ENCODE measurements around the gene MKLN1. TPM values are rescaled to one million over a fixed set of nuclear protein-coding genes. Genes with fewer than 3 reads are reported as not detected.

Gene MKLN1
- total and polyA plus RNA-seq, 5 donors from 2014 or later, result 24.5 to 58.9 (median 34.8) TPM

- no peaks in the 10 kb centered on the region for H3K4me1 ChIP-seq (ENCODE audit: control insufficient read depth, insufficient read depth, low read length, poor library complexity, severe bottlenecking)
- peaks cover 27% of the 10 kb centered on the region for H3K36me3 Mint-ChIP-seq
- H3K27me3 Mint-ChIP-seq, result no peaks in the 10 kb centered on the region
- no peaks in the 10 kb centered on the region for H3K27me3 ChIP-seq (ENCODE audit: control insufficient read depth, insufficient read depth, low read length)
- no peak for ATAC-seq (ENCODE audit: low read depth in 2 of 2)
- peak overlapping the region in 1 of 4 donors; percentile 32 for H3K4me3 Mint-ChIP-seq
- peaks cover 0 to 19% (median 5%) of the 10 kb centered on the region in 7 donors for H3K9me3 Mint-ChIP-seq
- H3K27ac ChIP-seq (ENCODE audit: insufficient read depth, low read length, poor library complexity, severe bottlenecking), result no peak overlapping the region
- peaks cover 5% of the 10 kb centered on the region for H3K36me3 ChIP-seq (ENCODE audit: control insufficient read depth, insufficient read depth, low read length)
- no peak overlapping the region for H3K27ac Mint-ChIP-seq
- H3K9me3 ChIP-seq (ENCODE audit: control insufficient read depth in 2 of 2, low read length in 2 of 2), result peaks cover 23 to 26% of the 10 kb centered on the region in 2 experiments
- H3K4me1 Mint-ChIP-seq, result peaks cover 44 to 74% (median 52%) of the 10 kb centered on the region in 4 donors
- H3K4me3 ChIP-seq (ENCODE audit: low read depth, low read length), result no peak overlapping the region
- no peak for DNase-seq
These were observed 10.5 kb downstream of the MKLN1 start for GRCh38 chr7:131338173-131338572.

GRCh38 chr7:131338691-131339390, 11.2 kb downstream of the MKLN1 start:
- no peak overlapping the region for H3K4me3 ChIP-seq (ENCODE audit: low read depth, low read length)
- H3K4me1 ChIP-seq (ENCODE audit: control insufficient read depth, insufficient read depth, low read length, poor library complexity, severe bottlenecking), result no peaks in the 10 kb centered on the region
- H3K27ac ChIP-seq (ENCODE audit: insufficient read depth, low read length, poor library complexity, severe bottlenecking), result no peak overlapping the region
- peaks cover 27% of the 10 kb centered on the region for H3K36me3 Mint-ChIP-seq
- H3K4me3 Mint-ChIP-seq, result peak overlapping the region in 2 of 4 donors; percentile 27 to 32
- no peaks in the 10 kb centered on the region for H3K27me3 ChIP-seq (ENCODE audit: control insufficient read depth, insufficient read depth, low read length)
- ATAC-seq (ENCODE audit: low read depth in 2 of 2), result no peak
- H3K27me3 Mint-ChIP-seq, result no peaks in the 10 kb centered on the region
- H3K27ac Mint-ChIP-seq, result no peak overlapping the region
- peaks cover 5% of the 10 kb centered on the region for H3K36me3 ChIP-seq (ENCODE audit: control insufficient read depth, insufficient read depth, low read length)
- peaks cover 23 to 26% of the 10 kb centered on the region in 2 experiments for H3K9me3 ChIP-seq (ENCODE audit: control insufficient read depth in 2 of 2, low read length in 2 of 2)
- DNase-seq, result no peak
- H3K9me3 Mint-ChIP-seq, result peaks cover 0 to 19% (median 5%) of the 10 kb centered on the region in 7 donors
- peaks cover 42 to 72% (median 49%) of the 10 kb centered on the region in 4 donors for H3K4me1 Mint-ChIP-seq

- H3K4me1 Mint-ChIP-seq, result peaks cover 33 to 64% (median 39%) of the 10 kb centered on the region in 4 donors
- Histone ChIP-seq H3K36me3 (ENCODE audit: control insufficient read depth, insufficient read depth, low read length) (peaks cover 2% of the 10 kb centered on the region), H3K9me3 (ENCODE audit: control insufficient read depth in 2 of 2, low read length in 2 of 2) (peaks cover 10 to 17% of the 10 kb centered on the region in 2 experiments), H3K27ac (ENCODE audit: insufficient read depth, low read length, poor library complexity, severe bottlenecking) (no peak overlapping the region), H3K4me1 (ENCODE audit: control insufficient read depth, insufficient read depth, low read length, poor library complexity, severe bottlenecking) (no peaks in the 10 kb centered on the region), H3K27me3 (ENCODE audit: control insufficient read depth, insufficient read depth, low read length) (no peaks in the 10 kb centered on the region), H3K4me3 (ENCODE audit: low read depth, low read length) (no peak overlapping the region)
- peaks cover 12% of the 10 kb centered on the region for H3K36me3 Mint-ChIP-seq
- ATAC-seq (ENCODE audit: low read depth in 2 of 2), result no peak
- H3K27me3 Mint-ChIP-seq, result no peaks in the 10 kb centered on the region
- peak overlapping the region in 1 of 3 donors; percentile 52 for H3K27ac Mint-ChIP-seq
- H3K4me3 Mint-ChIP-seq, result peak overlapping the region in 1 of 4 donors; percentile 10
- DNase-seq, result no peak
- H3K9me3 Mint-ChIP-seq, result peaks cover 0 to 7% (median 2%) of the 10 kb centered on the region in 7 donors
These were observed 14.0 kb downstream of the MKLN1 start for GRCh38 chr7:131341690-131342089.

- H3K4me3 ChIP-seq (ENCODE audit: low read depth, low read length), result no peak overlapping the region
- no peaks in the 10 kb centered on the region for H3K4me1 ChIP-seq (ENCODE audit: control insufficient read depth, insufficient read depth, low read length, poor library complexity, severe bottlenecking)
- Mint-ChIP-seq H3K4me1 (peaks cover 43 to 74% (median 50%) of the 10 kb centered on the region in 4 donors), H3K27me3 (no peaks in the 10 kb centered on the region), H3K27ac (peak overlapping the region in 1 of 3 donors; percentile 7), H3K9me3 (peaks cover 0 to 2% (median 0%) of the 10 kb centered on the region in 7 donors), H3K36me3 (peaks cover 6% of the 10 kb centered on the region), H3K4me3 (peak overlapping the region in 1 of 4 donors; percentile 0)
- H3K9me3 ChIP-seq (ENCODE audit: control insufficient read depth in 2 of 2, low read length in 2 of 2), result peaks cover 1 to 8% of the 10 kb centered on the region in 2 experiments
- no peaks in the 10 kb centered on the region for H3K27me3 ChIP-seq (ENCODE audit: control insufficient read depth, insufficient read depth, low read length)
- no peak overlapping the region for H3K27ac ChIP-seq (ENCODE audit: insufficient read depth, low read length, poor library complexity, severe bottlenecking)
- ATAC-seq (ENCODE audit: low read depth in 2 of 2) (no peak), DNase-seq (no peak)
- peaks cover 2% of the 10 kb centered on the region for H3K36me3 ChIP-seq (ENCODE audit: control insufficient read depth, insufficient read depth, low read length)
These were observed 15.3 kb downstream of the MKLN1 start for GRCh38 chr7:131342864-131343442.

- Mint-ChIP-seq H3K4me3 (peak overlapping the region in 2 of 4 donors; percentile 2 to 38), H3K27ac (peak overlapping the region in 2 of 3 donors; percentile 6 to 19), H3K9me3 (peaks cover 0 to 5% (median 0%) of the 10 kb centered on the region in 7 donors), H3K27me3 (no peaks in the 10 kb centered on the region), H3K36me3 (peaks cover 8% of the 10 kb centered on the region), H3K4me1 (peaks cover 30 to 72% (median 47%) of the 10 kb centered on the region in 4 donors)
- DNase-seq (no peak), ATAC-seq (ENCODE audit: low read depth in 2 of 2) (no peak)
- Histone ChIP-seq H3K27me3 (ENCODE audit: control insufficient read depth, insufficient read depth, low read length) (no peaks in the 10 kb centered on the region), H3K9me3 (ENCODE audit: control insufficient read depth in 2 of 2, low read length in 2 of 2) (no peaks in the 10 kb centered on the region), H3K27ac (ENCODE audit: insufficient read depth, low read length, poor library complexity, severe bottlenecking) (no peak overlapping the region), H3K4me1 (ENCODE audit: control insufficient read depth, insufficient read depth, low read length, poor library complexity, severe bottlenecking) (no peaks in the 10 kb centered on the region), H3K4me3 (ENCODE audit: low read depth, low read length) (no peak overlapping the region), H3K36me3 (ENCODE audit: control insufficient read depth, insufficient read depth, low read length) (peaks cover 3% of the 10 kb centered on the region)
These were observed 19.4 kb downstream of the MKLN1 start for GRCh38 chr7:131346885-131347592.

- peaks cover 0 to 5% (median 0%) of the 10 kb centered on the region in 7 donors for H3K9me3 Mint-ChIP-seq
- peaks cover 12% of the 10 kb centered on the region for H3K36me3 Mint-ChIP-seq
- Histone ChIP-seq H3K4me3 (ENCODE audit: low read depth, low read length) (no peak overlapping the region), H3K9me3 (ENCODE audit: control insufficient read depth in 2 of 2, low read length in 2 of 2) (no peaks in the 10 kb centered on the region), H3K36me3 (ENCODE audit: control insufficient read depth, insufficient read depth, low read length) (peaks cover 8% of the 10 kb centered on the region), H3K4me1 (ENCODE audit: control insufficient read depth, insufficient read depth, low read length, poor library complexity, severe bottlenecking) (peaks cover 13% of the 10 kb centered on the region), H3K27ac (ENCODE audit: insufficient read depth, low read length, poor library complexity, severe bottlenecking) (no peak overlapping the region), H3K27me3 (ENCODE audit: control insufficient read depth, insufficient read depth, low read length) (no peaks in the 10 kb centered on the region)
- DNase-seq, result no peak
- no peak overlapping the region for H3K27ac Mint-ChIP-seq
- ATAC-seq (ENCODE audit: low read depth in 2 of 2), result no peak
- no peak overlapping the region for H3K4me3 Mint-ChIP-seq
- H3K4me1 Mint-ChIP-seq, result peaks cover 41 to 73% (median 54%) of the 10 kb centered on the region in 4 donors
- H3K27me3 Mint-ChIP-seq, result no peaks in the 10 kb centered on the region
These were observed 24.4 kb downstream of the MKLN1 start for GRCh38 chr7:131352032-131352431.

GRCh38 chr7:131354390-131354789, 26.7 kb downstream of the MKLN1 start:
- H3K36me3 ChIP-seq (ENCODE audit: control insufficient read depth, insufficient read depth, low read length), result peaks cover 8% of the 10 kb centered on the region
- no peaks in the 10 kb centered on the region for H3K27me3 ChIP-seq (ENCODE audit: control insufficient read depth, insufficient read depth, low read length)
- H3K4me3 Mint-ChIP-seq, result no peak overlapping the region
- no peak overlapping the region for H3K27ac ChIP-seq (ENCODE audit: insufficient read depth, low read length, poor library complexity, severe bottlenecking)
- H3K4me1 ChIP-seq (ENCODE audit: control insufficient read depth, insufficient read depth, low read length, poor library complexity, severe bottlenecking), result peaks cover 33% of the 10 kb centered on the region
- ATAC-seq (ENCODE audit: low read depth in 2 of 2) (no peak), DNase-seq (no peak)
- peaks cover 46 to 77% (median 60%) of the 10 kb centered on the region in 4 donors for H3K4me1 Mint-ChIP-seq
- peaks cover 0 to 5% (median 0%) of the 10 kb centered on the region in 7 donors for H3K9me3 Mint-ChIP-seq
- no peaks in the 10 kb centered on the region for H3K9me3 ChIP-seq (ENCODE audit: control insufficient read depth in 2 of 2, low read length in 2 of 2)
- no peak overlapping the region for H3K4me3 ChIP-seq (ENCODE audit: low read depth, low read length)
- H3K36me3 Mint-ChIP-seq, result peaks cover 8% of the 10 kb centered on the region
- no peaks in the 10 kb centered on the region for H3K27me3 Mint-ChIP-seq
- H3K27ac Mint-ChIP-seq, result no peak overlapping the region
